ENCODE data around the gene CCDC85C. TPM values are rescaled to one million over a fixed set of nuclear protein-coding genes. Genes with fewer than 3 reads are reported as not detected.

CCDC85C gene
- total RNA-seq, 2 donors from 2014 or later = 54.0 to 73.4 TPM

GRCh38 chr14:99595034-99595433 is 9.0 kb downstream of the CCDC85C start:
- no peak for DNase-seq
- no peaks in the 10 kb centered on the region for H3K36me3 ChIP-seq
- TF ChIP-seq, protein P1, sequence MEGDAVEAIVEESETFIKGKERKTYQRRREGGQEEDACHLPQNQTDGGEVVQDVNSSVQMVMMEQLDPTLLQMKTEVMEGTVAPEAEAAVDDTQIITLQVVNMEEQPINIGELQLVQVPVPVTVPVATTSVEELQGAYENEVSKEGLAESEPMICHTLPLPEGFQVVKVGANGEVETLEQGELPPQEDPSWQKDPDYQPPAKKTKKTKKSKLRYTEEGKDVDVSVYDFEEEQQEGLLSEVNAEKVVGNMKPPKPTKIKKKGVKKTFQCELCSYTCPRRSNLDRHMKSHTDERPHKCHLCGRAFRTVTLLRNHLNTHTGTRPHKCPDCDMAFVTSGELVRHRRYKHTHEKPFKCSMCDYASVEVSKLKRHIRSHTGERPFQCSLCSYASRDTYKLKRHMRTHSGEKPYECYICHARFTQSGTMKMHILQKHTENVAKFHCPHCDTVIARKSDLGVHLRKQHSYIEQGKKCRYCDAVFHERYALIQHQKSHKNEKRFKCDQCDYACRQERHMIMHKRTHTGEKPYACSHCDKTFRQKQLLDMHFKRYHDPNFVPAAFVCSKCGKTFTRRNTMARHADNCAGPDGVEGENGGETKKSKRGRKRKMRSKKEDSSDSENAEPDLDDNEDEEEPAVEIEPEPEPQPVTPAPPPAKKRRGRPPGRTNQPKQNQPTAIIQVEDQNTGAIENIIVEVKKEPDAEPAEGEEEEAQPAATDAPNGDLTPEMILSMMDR (IDR thresholded peaks at IDR 0.05) = no peak
- H3K4me3 ChIP-seq = no peak overlapping the region
- H3K27me3 ChIP-seq = no peaks in the 10 kb centered on the region
- intact Hi-C loops (cut with DNase I) = no loop called here
- H3K27ac ChIP-seq = peak overlapping the region; percentile 90
- no peaks in the 10 kb centered on the region for H3K9me3 ChIP-seq
- no peak overlapping the region for H3K9ac ChIP-seq (ENCODE audit: low read depth in 2 of 2, low read length in 2 of 2)
- H3K4me1 ChIP-seq = peaks cover 36% of the 10 kb centered on the region

GRCh38 chr14:99593971-99594841 is 9.8 kb downstream of the CCDC85C start:
- H3K4me3 ChIP-seq = no peak overlapping the region
- no peak overlapping the region for H3K27ac ChIP-seq
- intact Hi-C loops (cut with DNase I) = no loop called here
- TF ChIP-seq, protein P1 (IDR thresholded peaks at IDR 0.05) = no peak
- no peaks in the 10 kb centered on the region for H3K27me3 ChIP-seq
- no peaks in the 10 kb centered on the region for H3K9me3 ChIP-seq
- DNase-seq = no peak
- peaks cover 28% of the 10 kb centered on the region for H3K4me1 ChIP-seq
- no peaks in the 10 kb centered on the region for H3K36me3 ChIP-seq
- H3K9ac ChIP-seq (ENCODE audit: low read depth in 2 of 2, low read length in 2 of 2) = no peak overlapping the region

- Histone ChIP-seq H3K4me3 (no peak overlapping the region), H3K27me3 (no peaks in the 10 kb centered on the region), H3K27ac (no peak overlapping the region), H3K36me3 (no peaks in the 10 kb centered on the region), H3K9ac (ENCODE audit: low read depth in 2 of 2, low read length in 2 of 2) (no peak overlapping the region), H3K4me1 (peaks cover 20% of the 10 kb centered on the region), H3K9me3 (no peaks in the 10 kb centered on the region)
- DNase-seq = no peak
- intact Hi-C loops (cut with DNase I) = no loop called here
- TF ChIP-seq, protein P1 (IDR thresholded peaks at IDR 0.05) = no peak
Observed at GRCh38 chr14:99592933-99593753, 10.9 kb downstream of the CCDC85C start.

- Histone ChIP-seq H3K9ac (ENCODE audit: low read depth in 2 of 2, low read length in 2 of 2) (no peak overlapping the region), H3K36me3 (no peaks in the 10 kb centered on the region), H3K27me3 (no peaks in the 10 kb centered on the region), H3K9me3 (no peaks in the 10 kb centered on the region), H3K4me3 (no peak overlapping the region), H3K27ac (no peak overlapping the region), H3K4me1 (peaks cover 17% of the 10 kb centered on the region)
- TF ChIP-seq, protein P1 (IDR thresholded peaks at IDR 0.05) = no peak
- intact Hi-C loops (cut with DNase I) = no loop called here
- DNase-seq = no peak
Observed at GRCh38 chr14:99592394-99592793, 11.6 kb downstream of the CCDC85C start.

DNA sequence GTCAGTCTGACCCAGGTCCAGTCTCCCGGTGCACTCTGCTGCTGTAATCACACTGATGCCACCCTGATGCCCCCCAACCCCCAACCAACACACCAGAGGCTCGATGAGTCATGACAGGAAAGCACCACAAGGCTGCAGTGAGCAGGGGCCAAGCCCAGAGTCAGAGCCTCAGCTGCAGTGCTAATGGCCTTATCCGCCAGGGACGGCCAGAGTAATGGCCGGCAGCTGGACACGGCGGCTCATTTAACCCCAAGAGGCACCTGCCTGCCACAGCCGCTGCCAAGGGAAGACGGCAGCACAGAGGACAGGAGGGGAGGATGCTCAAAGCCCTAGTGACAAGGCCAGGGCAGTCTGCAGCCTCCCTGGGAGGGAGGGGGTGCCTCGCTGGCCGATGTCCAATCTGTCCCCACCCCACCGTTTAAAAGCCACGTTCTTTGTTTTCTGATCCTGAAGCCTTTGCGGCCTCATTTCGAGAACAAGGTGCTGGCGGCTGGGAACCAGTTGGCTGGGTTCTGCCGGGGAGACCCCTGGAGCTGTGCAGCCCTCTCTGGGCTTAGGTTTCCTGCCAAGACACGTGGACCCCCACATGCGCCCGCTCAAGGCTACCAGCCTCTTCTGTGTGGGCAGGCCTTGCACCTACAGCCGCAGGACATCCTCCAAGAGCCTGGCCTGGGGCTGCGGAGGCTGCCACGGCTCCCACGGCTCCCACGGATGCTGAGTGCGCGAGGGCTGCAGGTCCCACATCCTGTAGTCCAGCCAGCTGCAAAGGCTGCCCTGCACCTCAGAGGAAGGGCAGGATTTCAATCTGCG is 13.1 kb downstream of the CCDC85C start:
- Histone ChIP-seq H3K36me3 (no peaks in the 10 kb centered on the region), H3K27ac (no peak overlapping the region), H3K27me3 (no peaks in the 10 kb centered on the region), H3K4me1 (peaks cover 8% of the 10 kb centered on the region), H3K9ac (ENCODE audit: low read depth in 2 of 2, low read length in 2 of 2) (no peak overlapping the region), H3K9me3 (no peaks in the 10 kb centered on the region), H3K4me3 (no peak overlapping the region)
- intact Hi-C loops (cut with DNase I) = no loop called here
- TF ChIP-seq, protein P1 (IDR thresholded peaks at IDR 0.05) = no peak
- DNase-seq = no peak

Measured in colonic mucosa (tissue), 4 donors.